Thyroid gland (tissue), 4 donors: ENCODE data around the gene EGFR. TPM values are rescaled to one million over a fixed set of nuclear protein-coding genes. Genes with fewer than 3 reads are reported as not detected.

Source experiments
- DNase-seq, 2 donors: peaks; one replicate each; pipeline ENCODE4 v3.0.0-alpha.2; 2019
- H3K27ac ChIP-seq, 3 donors: fragments of 200-600 bp; sonication (generic); 1 replicate in 2 of 3; 2 replicates in 1 of 3; pipeline ENCODE4 v1.5.1; 2016 to 2019; ENCODE audit warnings: mild to moderate bottlenecking in 1 of 3, moderate library complexity in 1 of 3
- H3K27me3 ChIP-seq: fragments of 200-600 bp; sonication (generic); one replicate; pipeline ENCODE4 v1.5.1; 2019
- H3K36me3 ChIP-seq, 2 donors: fragments of 200-600 bp; sonication (generic); one replicate each; pipeline ENCODE4 v1.5.1; 2016 to 2019
- H3K4me1 ChIP-seq, 2 donors: fragments of 200-600 bp; sonication (generic); one replicate each; pipeline ENCODE4 v1.5.1; 2017 to 2019
- H3K4me3 ChIP-seq, 3 donors: fragments of 200-600 bp; sonication (generic); replicated peaks in 1 of 3; 1 replicate in 2 of 3; 2 replicates in 1 of 3; pipeline ENCODE4 v1.5.1; 2016; ENCODE audit warnings: mild to moderate bottlenecking in 1 of 3
- H3K9me3 ChIP-seq: fragments of 200-600 bp; sonication (generic); one replicate; pipeline ENCODE4 v1.5.1; 2017
- POLR2A ChIP-seq, 2 donors: fragments of 450-650 bp; IDR thresholded peaks; one replicate each; pipeline ENCODE4 v1.6.1; 2017; ENCODE audit warnings: antibody characterized with exemption in 2 of 2, mild to moderate bottlenecking in 2 of 2, moderate library complexity in 1 of 2
- WGBS, 2 donors: methylation state at CpG; one replicate each; pipeline ENCODE4 v1.1.5; 2017; 5-methylcytosine and 5-hydroxymethylcytosine counted together
- intact Hi-C: fragments of 100-400 bp; cut with DNase I; formaldehyde crosslinking; loops from one replicate; pipeline ENCODE4 v1.15.1; 2023
- total RNA-seq, 4 donors: library from RNA; depleted of rRNA; stranded (reverse); fragments of >200 nt; gene quantifications; one replicate each; pipeline ENCODE4 v1.2.3, GENCODE V29; 2016
- TF ChIP-seq, protein P1 (sequence below), 6 experiments: fragments of 200-600 bp in 3 of 6; fragments of 450-650 bp in 3 of 6; sonication (generic) in 3 of 6; IDR thresholded peaks; one replicate each; pipeline ENCODE4 v1.5.1; 2016 to 2019; ENCODE audit warnings: antibody characterized with exemption in 6 of 6, mild to moderate bottlenecking in 2 of 6, inconsistent platforms in 1 of 6, moderate library complexity in 1 of 6

EGFR gene
- total RNA-seq, 4 donors from 2014 or later = 57.5 to 96.2 (median 84.7) TPM

DNA sequence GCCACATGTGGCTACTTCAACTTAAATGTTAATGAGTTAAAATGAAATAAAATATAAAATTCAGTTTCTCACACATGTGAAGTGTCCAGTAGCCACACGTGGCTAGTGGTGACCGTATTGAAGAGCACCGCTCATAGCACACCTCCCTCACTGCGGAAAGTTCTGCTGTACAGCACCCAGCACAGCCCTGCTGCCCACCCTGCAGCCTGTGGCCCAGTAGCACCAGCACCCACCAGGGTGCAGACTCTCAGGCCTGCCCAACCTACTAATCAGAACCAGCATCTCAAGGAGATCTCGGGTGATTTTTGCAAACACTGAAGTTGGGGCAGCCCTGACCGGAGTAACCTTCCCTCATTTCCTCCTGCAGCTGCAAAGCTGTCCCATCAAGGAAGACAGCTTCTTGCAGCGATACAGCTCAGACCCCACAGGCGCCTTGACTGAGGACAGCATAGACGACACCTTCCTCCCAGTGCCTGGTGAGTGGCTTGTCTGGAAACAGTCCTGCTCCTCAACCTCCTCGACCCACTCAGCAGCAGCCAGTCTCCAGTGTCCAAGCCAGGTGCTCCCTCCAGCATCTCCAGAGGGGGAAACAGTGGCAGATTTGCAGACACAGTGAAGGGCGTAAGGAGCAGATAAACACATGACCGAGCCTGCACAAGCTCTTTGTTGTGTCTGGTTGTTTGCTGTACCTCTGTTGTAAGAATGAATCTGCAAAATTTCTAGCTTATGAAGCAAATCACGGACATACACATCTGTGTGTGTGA, 183.5 kb downstream of the EGFR start:
- Histone ChIP-seq H3K36me3 (peaks cover 66 to 73% of the 10 kb centered on the region in 2 donors), H3K27ac (no peak overlapping the region), H3K27me3 (no peaks in the 10 kb centered on the region), H3K4me3 (no peak overlapping the region), H3K9me3 (no peaks in the 10 kb centered on the region), H3K4me1 (no peaks in the 10 kb centered on the region)
- no peak for DNase-seq
- TF ChIP-seq, protein P1, sequence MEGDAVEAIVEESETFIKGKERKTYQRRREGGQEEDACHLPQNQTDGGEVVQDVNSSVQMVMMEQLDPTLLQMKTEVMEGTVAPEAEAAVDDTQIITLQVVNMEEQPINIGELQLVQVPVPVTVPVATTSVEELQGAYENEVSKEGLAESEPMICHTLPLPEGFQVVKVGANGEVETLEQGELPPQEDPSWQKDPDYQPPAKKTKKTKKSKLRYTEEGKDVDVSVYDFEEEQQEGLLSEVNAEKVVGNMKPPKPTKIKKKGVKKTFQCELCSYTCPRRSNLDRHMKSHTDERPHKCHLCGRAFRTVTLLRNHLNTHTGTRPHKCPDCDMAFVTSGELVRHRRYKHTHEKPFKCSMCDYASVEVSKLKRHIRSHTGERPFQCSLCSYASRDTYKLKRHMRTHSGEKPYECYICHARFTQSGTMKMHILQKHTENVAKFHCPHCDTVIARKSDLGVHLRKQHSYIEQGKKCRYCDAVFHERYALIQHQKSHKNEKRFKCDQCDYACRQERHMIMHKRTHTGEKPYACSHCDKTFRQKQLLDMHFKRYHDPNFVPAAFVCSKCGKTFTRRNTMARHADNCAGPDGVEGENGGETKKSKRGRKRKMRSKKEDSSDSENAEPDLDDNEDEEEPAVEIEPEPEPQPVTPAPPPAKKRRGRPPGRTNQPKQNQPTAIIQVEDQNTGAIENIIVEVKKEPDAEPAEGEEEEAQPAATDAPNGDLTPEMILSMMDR (IDR thresholded peaks at IDR 0.05) = no peak
- no peak for TF ChIP-seq POLR2A (IDR thresholded peaks at IDR 0.05)
- intact Hi-C loops = no loop called here
- 86 to 88% methylated on average over 12 to 13 of the region's 13 CpGs for WGBS, 2 donors

DNA sequence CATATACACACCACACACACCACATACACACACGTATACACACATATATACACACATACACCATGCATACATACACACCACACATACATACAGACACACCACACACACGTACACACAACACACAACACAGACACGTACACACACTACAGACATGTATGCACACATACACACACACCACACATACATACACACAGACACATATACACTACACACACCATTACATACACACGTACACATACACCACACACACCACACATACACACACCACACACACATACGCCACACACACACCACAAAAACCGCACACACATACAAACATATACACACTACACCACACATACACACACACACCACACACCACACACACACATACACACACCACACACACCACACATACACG, 184.5 kb downstream of the EGFR start:
- Histone ChIP-seq H3K27me3 (no peaks in the 10 kb centered on the region), H3K4me1 (no peaks in the 10 kb centered on the region), H3K36me3 (peaks cover 70 to 76% of the 10 kb centered on the region in 2 donors), H3K4me3 (no peak overlapping the region), H3K27ac (no peak overlapping the region), H3K9me3 (no peaks in the 10 kb centered on the region)
- TF ChIP-seq, protein P1 (IDR thresholded peaks at IDR 0.05) = no peak
- no peak for TF ChIP-seq POLR2A (IDR thresholded peaks at IDR 0.05)
- no peak for DNase-seq
- intact Hi-C loops = no loop called here
- 93% methylated on average over 7 of the region's 7 CpGs for WGBS, 2 donors

DNA sequence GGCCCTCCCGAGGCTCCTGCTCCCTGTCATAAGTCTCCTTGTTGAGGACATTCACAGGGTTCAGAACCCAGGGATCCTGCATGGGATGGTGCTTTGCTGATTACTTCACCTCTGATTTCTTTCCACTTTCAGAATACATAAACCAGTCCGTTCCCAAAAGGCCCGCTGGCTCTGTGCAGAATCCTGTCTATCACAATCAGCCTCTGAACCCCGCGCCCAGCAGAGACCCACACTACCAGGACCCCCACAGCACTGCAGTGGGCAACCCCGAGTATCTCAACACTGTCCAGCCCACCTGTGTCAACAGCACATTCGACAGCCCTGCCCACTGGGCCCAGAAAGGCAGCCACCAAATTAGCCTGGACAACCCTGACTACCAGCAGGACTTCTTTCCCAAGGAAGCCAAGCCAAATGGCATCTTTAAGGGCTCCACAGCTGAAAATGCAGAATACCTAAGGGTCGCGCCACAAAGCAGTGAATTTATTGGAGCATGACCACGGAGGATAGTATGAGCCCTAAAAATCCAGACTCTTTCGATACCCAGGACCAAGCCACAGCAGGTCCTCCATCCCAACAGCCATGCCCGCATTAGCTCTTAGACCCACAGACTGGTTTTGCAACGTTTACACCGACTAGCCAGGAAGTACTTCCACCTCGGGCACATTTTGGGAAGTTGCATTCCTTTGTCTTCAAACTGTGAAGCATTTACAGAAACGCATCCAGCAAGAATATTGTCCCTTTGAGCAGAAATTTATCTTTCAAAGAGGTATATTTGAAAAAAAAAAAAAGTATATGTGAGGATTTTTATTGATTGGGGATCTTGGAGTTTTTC, 186.5 kb downstream of the EGFR start:
- TF ChIP-seq, protein P1 (IDR thresholded peaks at IDR 0.05) = no peak
- intact Hi-C loops = no loop called here
- Histone ChIP-seq H3K4me1 (peaks cover 7 to 12% of the 10 kb centered on the region in 2 donors), H3K27ac (no peak overlapping the region), H3K4me3 (no peak overlapping the region), H3K36me3 (peaks cover 57 to 65% of the 10 kb centered on the region in 2 donors), H3K27me3 (no peaks in the 10 kb centered on the region), H3K9me3 (no peaks in the 10 kb centered on the region)
- 85 to 86% methylated on average over 16 of the region's 16 CpGs for WGBS, 2 donors
- no peak for DNase-seq

DNA sequence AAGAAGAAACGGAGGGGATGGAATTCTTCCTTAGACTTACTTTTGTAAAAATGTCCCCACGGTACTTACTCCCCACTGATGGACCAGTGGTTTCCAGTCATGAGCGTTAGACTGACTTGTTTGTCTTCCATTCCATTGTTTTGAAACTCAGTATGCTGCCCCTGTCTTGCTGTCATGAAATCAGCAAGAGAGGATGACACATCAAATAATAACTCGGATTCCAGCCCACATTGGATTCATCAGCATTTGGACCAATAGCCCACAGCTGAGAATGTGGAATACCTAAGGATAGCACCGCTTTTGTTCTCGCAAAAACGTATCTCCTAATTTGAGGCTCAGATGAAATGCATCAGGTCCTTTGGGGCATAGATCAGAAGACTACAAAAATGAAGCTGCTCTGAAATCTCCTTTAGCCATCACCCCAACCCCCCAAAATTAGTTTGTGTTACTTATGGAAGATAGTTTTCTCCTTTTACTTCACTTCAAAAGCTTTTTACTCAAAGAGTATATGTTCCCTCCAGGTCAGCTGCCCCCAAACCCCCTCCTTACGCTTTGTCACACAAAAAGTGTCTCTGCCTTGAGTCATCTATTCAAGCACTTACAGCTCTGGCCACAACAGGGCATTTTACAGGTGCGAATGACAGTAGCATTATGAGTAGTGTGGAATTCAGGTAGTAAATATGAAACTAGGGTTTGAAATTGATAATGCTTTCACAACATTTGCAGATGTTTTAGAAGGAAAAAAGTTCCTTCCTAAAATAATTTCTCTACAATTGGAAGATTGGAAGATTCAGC, 187.6 kb downstream of the EGFR start:
- H3K27ac ChIP-seq = no peak overlapping the region
- no peak for TF ChIP-seq POLR2A (IDR thresholded peaks at IDR 0.05)
- TF ChIP-seq, protein P1 (IDR thresholded peaks at IDR 0.05) = no peak
- DNase-seq = no peak
- WGBS, 2 donors = 94 to 95% methylated on average over 9 of the region's 9 CpGs
- peaks cover 17 to 22% of the 10 kb centered on the region in 2 donors for H3K4me1 ChIP-seq
- H3K4me3 ChIP-seq = no peak overlapping the region
- H3K9me3 ChIP-seq = no peaks in the 10 kb centered on the region
- no peaks in the 10 kb centered on the region for H3K27me3 ChIP-seq
- H3K36me3 ChIP-seq = peaks cover 46 to 54% of the 10 kb centered on the region in 2 donors
- intact Hi-C loops = no loop called here
